HL-60/S4 (cell line): ENCODE results near the gene F2RL1.
"Not testable (repeated sequence)": the region's sequence is repeated elsewhere in the genome, so short reads cannot be mapped to it uniquely, and the experiment has no call there.

Experiments
- in situ Hi-C: fragments of 300-500 bp; cut with MboI; formaldehyde crosslinking; loops from 2 replicates; pipeline ENCODE4 v1.14.3; 2022; ENCODE audit warnings: low sequenced_read_pairs

The F2RL1 gene

DNA sequence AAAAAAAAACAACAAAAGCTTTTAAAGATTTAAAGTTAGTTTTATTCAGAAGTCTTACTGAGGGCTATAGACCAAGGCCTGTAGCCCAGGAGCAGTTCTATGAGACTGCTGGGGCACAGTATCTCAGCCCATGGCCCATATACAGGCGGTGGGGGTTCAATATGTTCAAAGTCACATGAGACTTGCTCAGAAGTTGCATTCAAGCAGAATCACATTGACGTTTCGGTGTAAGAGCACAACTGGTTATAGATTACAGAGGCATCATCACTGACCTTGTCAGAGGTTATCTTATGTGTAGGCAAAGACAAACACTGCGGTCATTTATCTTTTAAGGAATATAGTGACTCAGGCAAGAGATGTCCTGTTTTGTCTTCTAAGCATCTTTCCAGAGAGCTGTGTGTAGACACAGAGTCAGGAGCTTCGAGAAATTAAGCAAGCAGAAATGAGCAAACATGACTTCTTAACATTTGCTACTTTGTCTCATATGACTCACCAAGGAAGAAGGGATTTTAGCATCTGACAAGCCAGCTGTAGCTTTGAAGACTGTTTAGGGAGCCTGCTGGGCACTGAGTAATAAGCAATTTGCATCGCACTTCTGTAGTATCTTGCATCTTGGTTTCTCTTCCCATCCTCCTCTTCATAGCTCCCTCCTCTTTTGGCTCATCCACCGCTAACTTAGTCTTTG is 12.9 kb upstream of the F2RL1 start:
- in situ Hi-C loops: no loop called here

DNA sequence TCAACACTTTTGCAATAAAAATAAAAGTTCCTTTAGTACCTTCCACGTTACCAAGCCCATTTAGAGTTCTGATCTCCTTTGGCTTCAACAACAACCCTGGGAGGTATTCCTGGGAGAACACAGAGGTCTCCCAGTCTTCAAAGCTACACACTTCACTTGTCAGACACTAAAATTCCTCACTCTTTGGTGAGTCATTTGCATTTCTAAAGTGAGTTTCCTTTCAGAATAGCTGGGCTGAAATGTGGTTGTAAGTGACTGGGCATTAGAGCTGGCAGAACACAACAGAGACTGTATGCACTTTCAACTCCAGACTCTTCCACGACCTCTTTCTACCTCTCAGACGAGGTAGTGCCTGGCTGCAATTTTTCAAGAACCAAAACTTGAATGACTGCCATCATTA is 11.5 kb upstream of the F2RL1 start:
- in situ Hi-C loops: no loop called here

DNA sequence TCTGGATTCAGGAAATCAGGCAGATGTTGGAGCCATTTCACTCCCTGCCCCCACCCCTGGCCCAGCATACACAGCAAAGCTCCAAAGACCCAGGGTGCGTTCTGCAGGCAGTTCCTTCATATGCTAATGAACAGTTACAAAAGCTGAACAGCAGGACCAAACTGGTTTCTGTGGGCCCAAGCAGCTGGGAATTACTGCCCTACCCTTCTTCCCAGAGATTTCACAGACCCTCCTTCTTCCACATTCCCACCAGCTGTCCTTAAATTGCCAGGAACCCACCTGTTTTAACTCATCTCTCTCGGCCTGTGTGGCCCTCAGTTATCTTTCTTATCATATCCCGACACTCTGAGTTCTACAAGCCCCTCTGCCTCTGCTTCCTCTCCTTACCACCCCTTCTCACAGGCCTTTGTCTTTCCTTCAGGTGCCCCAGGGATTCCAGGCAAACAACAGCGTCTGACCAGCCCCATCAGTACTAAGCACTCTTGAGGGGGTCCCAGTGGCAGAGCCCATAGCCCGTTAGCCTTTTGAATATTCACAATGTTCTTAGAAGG is 10.6 kb upstream of the F2RL1 start:
- in situ Hi-C loops: no loop called here

GRCh38 chr5:76809141-76809540 is 9.7 kb upstream of the F2RL1 start:
- in situ Hi-C loops: no loop called here

DNA sequence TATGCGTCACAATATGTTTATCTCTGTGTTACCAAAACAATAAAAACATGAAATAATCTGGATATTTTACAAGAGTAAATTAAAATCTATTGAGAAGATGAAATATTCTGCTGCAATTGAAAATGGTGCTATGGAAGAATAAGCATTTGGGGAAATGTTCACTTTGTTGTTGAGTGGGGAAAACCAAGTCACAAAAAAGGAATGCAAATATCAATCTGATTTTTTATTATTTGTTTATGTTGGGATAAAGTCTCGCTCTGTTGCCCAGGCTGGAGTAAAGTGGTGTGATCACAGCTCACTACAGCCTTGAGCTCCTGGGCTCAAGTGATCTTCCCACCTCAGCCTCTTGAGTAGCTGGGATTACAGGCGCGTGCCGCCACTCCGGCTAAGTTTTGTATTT is 8.6 kb upstream of the F2RL1 start:
- in situ Hi-C loops: no loop called here

DNA sequence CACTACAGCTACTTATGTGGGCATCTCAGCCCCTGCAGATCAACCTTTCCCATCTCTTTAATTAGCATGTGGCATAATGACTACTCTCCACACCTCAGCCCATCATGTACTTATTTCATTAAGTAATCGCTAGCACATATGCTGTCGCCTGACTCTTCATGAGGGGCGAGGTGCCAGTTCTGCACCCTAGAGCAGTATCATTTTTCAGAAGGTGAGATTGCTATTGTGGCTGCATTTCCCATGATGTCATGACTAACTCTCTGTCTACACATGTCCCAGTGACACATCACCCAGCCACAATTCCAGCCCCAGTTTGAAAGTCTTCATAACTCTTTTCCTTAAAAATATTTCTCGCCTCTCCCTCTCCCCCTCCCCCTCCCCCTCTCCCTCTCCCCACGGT is 7.6 kb upstream of the F2RL1 start:
- in situ Hi-C loops: no loop called here

- in situ Hi-C loops: not testable (repeated sequence)
These were observed 6.6 kb upstream of the F2RL1 start for GRCh38 chr5:76812209-76812608.

DNA sequence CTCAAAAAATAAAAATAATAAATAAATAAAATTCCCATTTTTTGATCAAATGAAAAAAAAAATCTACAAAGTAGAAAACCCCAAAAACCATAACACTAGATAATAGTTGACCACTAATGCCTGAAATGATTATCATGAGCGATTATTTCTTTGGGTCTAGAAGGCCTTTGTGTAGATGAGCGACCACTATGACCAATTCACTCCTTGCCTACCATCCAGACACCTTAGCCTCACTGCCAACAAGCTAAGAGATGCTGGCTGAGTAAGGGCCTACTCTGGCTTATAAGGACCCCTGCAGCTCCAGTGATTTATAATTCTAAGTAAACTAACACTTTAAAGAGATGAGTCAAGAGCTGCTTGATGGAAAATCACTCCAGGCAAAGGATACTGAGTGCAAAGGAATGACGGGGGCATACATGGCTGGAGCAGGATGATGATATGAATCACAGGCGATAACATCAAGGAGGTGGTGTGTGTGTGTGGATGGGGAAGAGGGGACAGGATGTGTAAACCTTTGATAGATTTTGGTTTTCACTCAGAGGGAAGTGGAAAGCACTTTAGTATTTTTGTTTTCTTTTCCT is 4.8 kb upstream of the F2RL1 start:
- in situ Hi-C loops: no loop called here

DNA sequence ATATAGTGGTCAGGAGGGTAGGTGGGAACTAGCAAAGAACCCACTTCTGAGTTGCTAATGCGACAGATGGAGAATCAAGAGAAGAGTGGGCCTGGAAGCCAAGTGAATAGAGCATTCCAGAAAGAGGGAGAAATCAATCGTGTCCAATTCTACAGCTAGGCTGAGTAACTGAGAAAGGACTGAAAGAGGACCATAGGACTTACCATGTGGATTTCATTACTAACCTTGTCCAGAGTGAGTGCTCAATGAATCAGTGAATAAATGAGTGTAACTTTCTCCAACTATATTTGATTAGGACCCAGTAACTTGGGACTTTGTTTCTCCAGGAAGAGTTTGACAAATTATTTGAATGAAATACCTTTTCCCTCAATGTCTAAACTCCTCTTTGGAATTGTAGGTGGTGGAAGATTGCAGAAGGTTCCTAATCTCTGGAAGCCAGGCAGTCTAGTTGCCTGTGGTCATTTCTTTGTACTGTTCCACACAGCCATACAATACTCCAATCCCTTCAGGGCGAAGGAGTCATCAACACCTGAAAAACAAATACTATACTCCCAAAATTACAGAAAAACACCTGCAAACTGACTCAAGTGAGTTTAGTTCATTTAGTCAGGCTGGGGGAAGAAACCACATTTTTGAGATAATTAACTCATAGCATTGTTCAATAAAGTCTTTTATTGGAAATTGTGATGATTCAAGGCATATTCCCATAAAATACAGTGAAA is 2.6 kb upstream of the F2RL1 start:
- in situ Hi-C loops: no loop called here

- in situ Hi-C loops: no loop called here
These were observed 1.2 kb downstream of the F2RL1 start for GRCh38 chr5:76819851-76820525.

DNA sequence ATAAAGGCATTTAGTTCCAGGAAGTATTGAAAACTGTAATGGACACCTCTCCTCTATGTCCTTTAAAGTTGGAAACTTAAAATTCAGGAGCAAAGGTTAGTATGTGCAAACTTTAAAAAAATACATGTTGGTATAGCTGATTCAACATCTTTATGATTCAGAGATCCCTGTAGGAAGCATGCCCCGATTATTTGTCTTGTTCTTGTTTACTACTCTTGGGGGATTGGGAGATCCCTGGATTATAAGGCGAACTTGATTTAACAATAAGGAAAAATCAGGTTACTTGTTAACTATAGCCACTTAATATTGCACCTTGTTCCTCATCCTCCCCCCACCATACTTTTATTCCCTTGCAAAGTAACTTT is 1.7 kb downstream of the F2RL1 start:
- in situ Hi-C loops: no loop called here

GRCh38 chr5:76821136-76821535 is 2.3 kb downstream of the F2RL1 start:
- in situ Hi-C loops: no loop called here

GRCh38 chr5:76822105-76822731 is 3.4 kb downstream of the F2RL1 start:
- in situ Hi-C loops: not testable (repeated sequence)

- in situ Hi-C loops: not testable (repeated sequence)
These were observed 7.6 kb downstream of the F2RL1 start for GRCh38 chr5:76826416-76826815.

DNA sequence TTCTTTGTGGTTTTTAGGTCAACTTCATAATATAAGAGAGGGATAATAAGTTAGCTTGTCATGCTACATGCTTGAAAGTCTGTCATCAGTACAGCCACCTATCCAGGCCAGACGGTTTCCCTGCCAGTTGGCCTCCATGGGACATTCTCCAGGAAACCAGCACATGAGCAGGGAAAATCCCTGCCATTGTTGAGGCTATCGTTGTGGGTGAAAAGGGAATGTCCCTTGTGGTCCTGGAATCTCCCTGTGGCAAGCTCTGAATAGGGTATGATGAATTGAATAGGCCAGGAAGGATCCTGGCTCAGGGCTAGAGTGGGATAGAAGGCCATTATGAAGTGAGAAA is 12.3 kb downstream of the F2RL1 start:
- in situ Hi-C loops: no loop called here

DNA sequence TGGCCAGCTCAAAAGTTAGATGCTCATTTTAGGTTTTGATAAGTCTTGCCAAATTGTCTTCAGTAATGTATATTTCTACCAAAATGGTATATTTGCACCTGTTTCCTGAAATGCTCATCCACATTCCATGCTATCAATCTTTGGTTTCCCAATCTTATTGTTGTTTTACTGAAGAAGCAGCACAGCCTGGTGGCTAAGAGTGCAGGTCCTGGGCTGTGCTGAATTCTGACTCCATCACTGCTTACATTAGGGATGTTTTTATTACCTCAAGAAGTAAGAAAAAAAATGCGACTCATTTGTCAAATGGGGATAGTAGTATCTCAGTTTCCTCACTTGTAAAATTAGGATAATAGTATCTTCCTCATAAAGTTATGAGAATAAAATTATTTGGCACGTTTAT is 17.4 kb downstream of the F2RL1 start:
- in situ Hi-C loops: no loop called here

DNA sequence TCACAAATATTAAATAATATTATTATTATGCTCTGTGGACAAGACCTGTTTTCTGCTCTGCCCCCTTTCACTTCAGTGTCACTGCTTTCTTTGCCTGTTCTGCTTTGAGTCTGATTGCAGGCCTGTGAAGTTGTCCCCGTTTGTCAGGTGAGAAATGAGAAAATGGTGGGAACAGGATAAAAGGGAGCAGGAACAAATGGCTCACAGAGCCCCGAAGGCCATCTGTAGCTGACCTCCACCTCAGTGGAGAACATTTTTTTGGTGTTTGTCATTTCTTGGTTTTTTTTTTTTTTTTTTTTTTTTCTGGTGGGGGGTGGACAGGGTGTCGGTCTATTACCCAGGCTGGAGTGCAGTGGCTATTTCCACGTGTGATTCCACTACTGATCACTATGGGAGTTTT is 17.8 kb downstream of the F2RL1 start:
- in situ Hi-C loops: no loop called here

GRCh38 chr5:76838481-76839261 is 19.8 kb downstream of the F2RL1 start:
- in situ Hi-C loops: no loop called here

GRCh38 chr5:76841361-76841760 is 22.5 kb downstream of the F2RL1 start:
- in situ Hi-C loops: no loop called here

DNA sequence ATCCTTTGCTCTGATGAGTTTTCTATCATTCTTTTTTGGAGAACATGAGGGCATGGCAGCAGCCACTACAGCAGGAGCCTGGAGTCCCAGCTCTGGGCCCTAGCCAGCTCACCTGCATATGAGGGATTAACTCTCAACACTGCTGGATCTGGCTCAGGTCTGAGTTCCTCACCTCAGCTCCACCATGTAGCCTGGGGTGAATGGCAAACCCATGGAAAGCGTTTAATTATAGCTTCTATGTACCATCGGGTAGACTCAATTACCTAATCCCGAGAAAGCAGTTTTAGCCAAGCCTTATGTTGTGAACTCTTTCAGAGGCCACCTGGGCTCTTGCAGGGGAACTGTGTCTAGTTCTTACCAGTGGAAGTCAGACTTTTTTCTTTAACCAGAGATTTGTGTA is 27.1 kb downstream of the F2RL1 start:
- in situ Hi-C loops: no loop called here
